Neutrophil (primary cell): ENCODE data around the gene RSBN1L.
A peak's percentile ranks its signal among the peaks of the same experiment; 100 is the strongest.

Source experiments
- H3K27ac ChIP-seq: fragments of 200-600 bp; sonication (generic); 2 replicates; pipeline ENCODE4 v1.5.1; 2016; ENCODE audit warnings: mild to moderate bottlenecking, moderate library complexity
- H3K27me3 ChIP-seq: fragments of 200-600 bp; sonication (generic); 2 replicates; pipeline ENCODE4 v1.6.0; 2016; ENCODE audit warnings: mild to moderate bottlenecking
- H3K36me3 ChIP-seq: fragments of 200-600 bp; sonication (generic); 2 replicates; pipeline ENCODE4 v1.5.1; 2017
- H3K4me1 ChIP-seq, 2 experiments: fragments of 200-600 bp in 1 of 2; sonication (generic) in 1 of 2; 1 replicate in 1 of 2; 2 replicates in 1 of 2; pipeline versions ENCODE4 v1.5.1 to v1.6.1; 2013 to 2016; ENCODE audit warnings: low read depth in 1 of 2, low read length in 1 of 2, mild to moderate bottlenecking in 1 of 2, moderate library complexity in 1 of 2; ENCODE audit not compliant: control insufficient read depth in 1 of 2, insufficient read depth in 1 of 2
- H3K4me3 ChIP-seq, 2 experiments: fragments of 200-600 bp in 1 of 2; sonication (generic) in 1 of 2; 1 replicate in 1 of 2; 2 replicates in 1 of 2; pipeline ENCODE4 v1.5.1; 2013 to 2016; ENCODE audit warnings: low read depth in 1 of 2, low read length in 1 of 2, mild to moderate bottlenecking in 1 of 2, moderate library complexity in 1 of 2
- H3K9me3 ChIP-seq: fragments of 200-600 bp; sonication (generic); 2 replicates; pipeline ENCODE4 v1.5.1; 2016
- CTCF ChIP-seq: fragments of 200-600 bp; sonication (generic); IDR thresholded peaks from 2 replicates; pipeline ENCODE4 v1.5.1; 2016; ENCODE audit warnings: antibody characterized with exemption

The RSBN1L gene

GRCh38 chr7:77735457-77735856 is 39.2 kb downstream of the RSBN1L start:
- TF ChIP-seq CTCF: no peak
- H3K4me1 ChIP-seq: peaks cover 0 to 6% of the 10 kb centered on the region in 2 experiments
- H3K27me3 ChIP-seq: no peaks in the 10 kb centered on the region
- H3K27ac ChIP-seq: peak overlapping the region; percentile 38
- H3K9me3 ChIP-seq: no peaks in the 10 kb centered on the region
- peaks cover 17% of the 10 kb centered on the region for H3K36me3 ChIP-seq
- H3K4me3 ChIP-seq: no peak overlapping the region

GRCh38 chr7:77736991-77737390 is 40.7 kb downstream of the RSBN1L start:
- H3K4me1 ChIP-seq: peaks cover 0 to 6% of the 10 kb centered on the region in 2 experiments
- no peaks in the 10 kb centered on the region for H3K27me3 ChIP-seq
- no peak overlapping the region for H3K4me3 ChIP-seq
- TF ChIP-seq CTCF: no peak
- H3K27ac ChIP-seq: peak overlapping the region; percentile 17
- H3K36me3 ChIP-seq: peaks cover 17% of the 10 kb centered on the region
- no peaks in the 10 kb centered on the region for H3K9me3 ChIP-seq

- H3K27ac ChIP-seq: peak overlapping the region; percentile 7
- no peaks in the 10 kb centered on the region for H3K9me3 ChIP-seq
- peaks cover 0 to 6% of the 10 kb centered on the region in 2 experiments for H3K4me1 ChIP-seq
- peaks cover 17% of the 10 kb centered on the region for H3K36me3 ChIP-seq
- no peaks in the 10 kb centered on the region for H3K27me3 ChIP-seq
- H3K4me3 ChIP-seq: no peak overlapping the region
- TF ChIP-seq CTCF: no peak
Measured at GRCh38 chr7:77738382-77738781, 42.1 kb downstream of the RSBN1L start.

GRCh38 chr7:77738871-77739270 is 42.6 kb downstream of the RSBN1L start:
- no peaks in the 10 kb centered on the region for H3K27me3 ChIP-seq
- no peaks in the 10 kb centered on the region for H3K9me3 ChIP-seq
- H3K36me3 ChIP-seq: peaks cover 17% of the 10 kb centered on the region
- peaks cover 0 to 6% of the 10 kb centered on the region in 2 experiments for H3K4me1 ChIP-seq
- H3K4me3 ChIP-seq: no peak overlapping the region
- H3K27ac ChIP-seq: peak overlapping the region; percentile 7
- TF ChIP-seq CTCF: no peak

- Histone ChIP-seq H3K36me3 (peaks cover 17% of the 10 kb centered on the region), H3K9me3 (no peaks in the 10 kb centered on the region), H3K27me3 (no peaks in the 10 kb centered on the region), H3K4me1 (peaks cover 0 to 3% of the 10 kb centered on the region in 2 experiments), H3K27ac (no peak overlapping the region), H3K4me3 (no peak overlapping the region)
- TF ChIP-seq CTCF: no peak
Measured at GRCh38 chr7:77740257-77740656, 44.0 kb downstream of the RSBN1L start.

- H3K4me3 ChIP-seq: no peak overlapping the region
- H3K4me1 ChIP-seq: no peaks in the 10 kb centered on the region
- H3K9me3 ChIP-seq: no peaks in the 10 kb centered on the region
- no peak for TF ChIP-seq CTCF
- H3K27ac ChIP-seq: no peak overlapping the region
- no peaks in the 10 kb centered on the region for H3K27me3 ChIP-seq
- peaks cover 6% of the 10 kb centered on the region for H3K36me3 ChIP-seq
Measured at GRCh38 chr7:77743518-77743917, 47.3 kb downstream of the RSBN1L start.
